Amniotic epithelial cell (primary cell): ENCODE data around the gene CALML5.

Experiments used
- DNase-seq: peaks from one replicate; pipeline ENCODE4 v3.0.0-alpha.2; 2010; ENCODE audit warnings: low read depth

The CALML5 gene, protein sequence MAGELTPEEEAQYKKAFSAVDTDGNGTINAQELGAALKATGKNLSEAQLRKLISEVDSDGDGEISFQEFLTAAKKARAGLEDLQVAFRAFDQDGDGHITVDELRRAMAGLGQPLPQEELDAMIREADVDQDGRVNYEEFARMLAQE

DNA sequence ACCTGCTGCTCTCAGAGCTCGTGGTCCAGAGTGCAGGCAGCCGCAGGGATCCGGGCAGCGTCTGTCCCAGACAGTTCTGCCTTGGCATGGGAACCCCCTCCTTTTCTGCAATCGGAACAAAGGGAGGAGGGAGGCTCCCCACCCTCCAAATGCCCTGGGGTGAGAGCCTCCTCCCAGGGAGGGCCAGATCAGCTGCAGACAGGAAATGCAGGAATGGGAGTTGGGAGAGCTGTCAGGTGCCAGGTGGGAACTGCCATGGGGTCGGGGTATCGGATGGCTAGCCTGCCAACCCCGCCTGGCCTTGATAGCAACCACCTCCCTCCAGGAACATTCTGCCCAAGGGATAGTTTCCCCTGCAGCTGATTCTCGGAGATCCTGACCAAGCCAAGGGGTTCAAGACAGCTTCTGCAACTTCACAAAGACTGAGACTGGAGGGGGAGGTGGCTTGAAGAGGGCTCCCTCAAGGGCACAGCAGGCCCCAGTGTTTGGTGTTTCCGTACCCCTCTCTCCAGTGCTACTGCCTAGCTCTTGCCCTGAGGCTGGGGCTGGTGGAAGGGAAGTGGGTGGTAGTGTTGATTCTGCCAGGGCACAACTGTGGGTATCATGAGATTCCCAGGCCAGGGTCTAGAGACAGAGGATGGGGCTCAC lies at the start of gene CALML5:
Gene CALML5, minus strand, starts transcription at position 78 of the 648 bp plus-strand sequence. CDS start 132 bp downstream, outside the sequence.
- DNase-seq, result no peak

DNA sequence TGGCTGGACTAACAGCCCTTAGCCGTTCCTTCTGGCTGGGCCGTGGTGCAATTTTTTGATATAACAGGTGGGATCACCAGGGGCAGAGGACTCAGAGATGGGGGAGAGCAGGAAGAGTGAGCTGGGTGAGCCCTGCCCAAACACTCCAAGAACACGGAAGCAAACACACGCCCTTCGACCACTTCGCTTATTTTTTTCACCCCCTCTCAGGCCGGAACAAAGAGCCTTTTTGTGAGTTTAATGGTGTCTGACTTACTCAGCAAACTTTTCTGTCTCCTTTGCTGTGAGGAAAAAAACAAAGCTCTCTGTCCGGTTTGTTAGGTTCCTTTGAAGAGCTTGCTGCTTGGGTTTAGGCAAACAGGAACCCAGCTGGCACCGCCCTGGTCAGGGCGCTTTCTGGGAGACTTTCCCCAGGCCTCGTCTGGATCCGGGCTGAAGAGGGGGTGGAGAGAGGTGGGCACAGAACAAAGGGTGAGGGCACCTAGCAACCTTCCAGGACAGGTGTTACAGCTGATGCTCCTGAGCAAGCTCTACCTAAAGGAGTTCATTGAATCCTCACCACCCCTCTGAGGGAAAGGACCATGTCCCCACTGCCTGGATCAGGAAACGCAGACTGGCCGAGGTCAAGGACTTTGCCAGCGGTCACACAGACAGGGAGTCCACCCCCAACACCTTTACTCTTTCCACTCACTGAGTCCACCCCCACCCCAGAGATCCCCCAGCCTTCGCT lies 48.7 kb upstream of the CALML5 start:
- DNase-seq, result no peak

DNA sequence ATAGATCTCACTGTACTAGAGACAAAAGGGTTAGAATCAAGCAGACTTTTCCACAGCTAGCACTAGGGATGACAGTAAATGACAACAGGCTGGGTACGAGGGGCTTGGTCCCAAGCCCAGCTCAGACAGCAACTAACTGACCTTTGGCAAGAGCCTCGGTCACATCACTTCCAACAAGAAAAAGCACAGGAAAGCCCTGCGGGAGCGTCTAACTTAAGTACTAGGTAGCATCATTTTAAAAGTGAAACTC lies 48.2 kb upstream of the CALML5 start:
- DNase-seq, result no peak

DNA sequence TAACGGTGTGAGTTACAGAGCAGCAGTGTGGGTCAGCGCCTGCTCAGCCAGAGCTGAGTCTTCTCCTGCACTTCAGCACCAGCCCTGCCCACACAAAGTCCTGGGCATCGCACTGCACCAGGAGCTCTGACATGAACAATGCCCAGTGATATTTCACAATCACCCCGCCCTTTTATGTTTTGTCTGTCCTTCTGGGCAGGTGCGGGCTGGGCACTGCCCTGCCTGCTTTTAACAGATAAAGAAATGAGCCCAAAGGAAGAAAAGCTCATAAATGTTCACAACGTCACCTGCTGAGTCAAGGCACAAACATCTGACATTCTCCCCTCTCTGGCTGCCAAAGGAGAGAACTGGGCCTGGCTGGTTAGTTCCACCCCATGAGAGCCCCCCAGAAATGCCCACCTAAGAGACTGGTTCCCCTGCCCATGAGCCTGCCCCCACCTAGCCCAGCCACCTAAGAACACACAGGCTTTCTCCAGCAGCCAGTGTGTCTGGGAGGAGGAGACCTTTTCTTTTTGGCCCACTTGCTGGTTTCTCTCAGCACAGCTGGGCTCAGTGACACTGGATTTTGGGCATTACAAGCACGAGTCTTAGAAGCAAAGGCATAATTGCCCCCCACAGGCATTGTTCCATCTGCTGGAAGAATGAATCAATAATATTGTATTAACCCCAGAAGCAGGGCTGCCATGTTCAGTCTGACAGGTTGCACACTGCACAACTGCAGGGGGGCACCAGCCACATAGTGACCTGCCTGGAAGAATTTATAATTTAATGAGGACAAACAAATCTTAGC lies 47.7 kb upstream of the CALML5 start:
- peak; percentile 25 for DNase-seq

DNA sequence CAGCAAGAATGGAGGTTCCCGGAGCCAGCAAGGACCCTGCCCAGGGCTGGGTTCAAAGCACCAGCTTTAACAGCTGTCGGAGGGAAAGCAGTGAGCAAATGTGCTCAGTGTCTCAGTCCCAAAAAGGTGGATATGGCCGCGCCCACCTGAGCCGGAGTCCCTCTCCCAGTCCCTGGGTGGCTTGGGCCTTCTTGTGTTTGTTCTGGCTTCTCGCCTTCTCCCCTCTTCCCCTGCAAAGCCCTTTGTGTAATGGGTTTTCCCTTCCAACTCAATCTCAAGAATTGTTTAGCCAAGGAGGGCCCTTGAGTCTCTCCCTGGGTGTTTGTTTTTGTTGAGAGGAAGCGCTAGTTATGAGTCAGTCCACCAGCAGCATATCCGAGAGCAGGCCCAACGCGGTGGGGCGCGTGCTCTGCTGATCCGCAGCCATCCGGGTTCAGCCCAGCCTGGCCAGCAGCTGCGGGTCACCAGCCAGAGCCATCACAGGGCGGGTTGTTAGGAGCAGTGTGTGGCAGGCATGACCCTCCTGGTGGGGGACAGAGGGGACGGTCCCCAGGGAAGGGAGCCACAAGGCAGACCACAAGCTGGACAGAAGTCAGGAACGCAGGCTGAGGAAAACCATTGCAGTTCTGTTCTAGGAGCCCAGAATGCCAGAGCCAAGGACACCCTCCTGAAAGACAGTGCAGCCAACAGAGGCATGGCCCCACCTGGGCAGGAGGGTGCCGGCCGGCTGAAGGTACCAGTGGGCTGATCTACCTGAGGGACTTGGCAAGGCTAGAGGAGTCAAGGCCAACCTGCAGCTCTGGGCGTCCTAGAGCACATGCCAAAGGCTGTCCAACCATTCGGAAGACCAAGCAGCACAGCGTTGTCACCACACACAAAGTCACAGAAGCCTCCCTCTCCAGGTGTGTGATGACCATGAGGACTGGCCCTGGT lies 46.7 kb upstream of the CALML5 start:
- DNase-seq, result peak; percentile 78

DNA sequence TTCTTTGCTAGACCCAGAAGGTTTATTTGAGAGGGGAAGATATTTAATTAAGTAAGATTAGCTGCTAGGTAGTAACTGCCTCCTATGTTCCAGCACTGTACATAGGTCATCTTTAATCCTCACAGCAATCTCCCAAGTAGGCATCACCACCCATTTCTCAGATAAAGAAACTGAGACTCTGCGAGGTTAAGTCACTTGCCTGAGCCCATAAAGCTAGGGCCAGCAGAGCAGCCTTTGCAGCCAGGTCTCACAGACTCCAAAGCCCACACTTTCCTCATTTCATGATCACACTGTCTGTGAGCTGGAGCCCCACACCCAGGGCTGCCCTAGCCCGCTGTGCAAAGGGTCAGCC lies 46.0 kb upstream of the CALML5 start:
- no peak for DNase-seq

DNA sequence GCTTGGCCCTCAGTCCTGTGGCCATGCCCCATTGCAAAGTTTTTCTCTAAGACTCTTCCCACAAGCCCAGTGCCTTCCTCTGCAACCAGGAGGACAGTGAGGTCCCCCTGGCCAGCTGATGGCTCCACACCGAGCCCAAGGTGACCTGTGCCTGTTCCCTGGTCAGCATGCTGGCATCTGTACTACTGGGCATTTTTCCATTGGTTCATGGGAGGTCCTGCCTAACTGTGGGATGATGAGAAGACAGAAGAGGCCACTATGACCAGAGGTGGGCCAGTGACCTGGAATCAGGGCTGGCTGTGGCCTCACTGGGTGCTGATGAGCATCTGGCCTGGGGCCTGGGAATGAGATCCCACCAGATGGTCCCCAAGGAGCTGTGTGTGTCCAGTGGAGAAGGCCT lies 45.6 kb upstream of the CALML5 start:
- DNase-seq, result no peak

DNA sequence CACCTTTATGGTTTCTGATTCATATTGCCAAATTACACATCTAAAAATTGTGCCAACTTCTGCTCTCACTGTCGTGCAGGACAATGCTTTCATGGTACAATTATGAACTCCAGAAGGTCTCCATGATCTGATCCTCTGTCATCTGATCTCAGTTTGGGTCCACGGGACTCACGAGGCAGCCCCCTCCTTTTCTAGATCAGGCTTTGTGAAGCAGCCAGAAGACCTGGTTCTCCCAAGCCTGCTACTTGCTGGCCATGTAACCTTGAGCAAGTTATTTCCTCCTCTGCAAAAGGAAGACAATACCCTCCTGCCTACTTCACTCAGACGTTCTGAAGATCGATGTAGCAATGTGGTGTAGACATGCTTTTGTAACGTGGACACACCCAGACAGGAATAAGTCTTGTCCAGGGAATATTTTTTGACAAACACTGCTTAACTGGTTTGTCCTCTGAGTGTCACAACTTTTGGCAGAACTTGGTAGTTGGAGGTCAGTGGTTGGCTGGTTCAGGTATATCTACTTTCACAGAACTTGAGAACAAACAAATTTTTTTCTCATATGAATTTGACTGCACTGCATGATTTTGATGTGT lies 44.9 kb upstream of the CALML5 start:
- DNase-seq, result no peak

DNA sequence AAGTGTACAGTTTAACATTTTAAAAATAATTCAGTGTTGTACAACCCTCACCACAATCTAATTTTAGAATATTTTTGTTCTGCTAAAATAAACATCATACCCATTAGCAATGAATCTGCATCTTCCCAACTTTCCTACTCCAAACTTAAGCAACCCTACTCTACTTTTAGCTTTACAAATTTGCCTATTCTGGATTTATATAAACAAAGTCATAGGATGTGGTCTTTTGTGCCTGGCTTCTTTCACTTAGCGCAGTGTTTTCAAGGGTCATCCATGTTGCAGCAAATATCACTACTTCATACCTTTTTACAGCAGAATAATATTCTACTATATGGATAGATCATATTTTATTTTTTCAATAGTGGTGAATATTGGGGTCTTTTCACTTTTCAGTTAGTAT lies 44.3 kb upstream of the CALML5 start:
- no peak for DNase-seq

DNA sequence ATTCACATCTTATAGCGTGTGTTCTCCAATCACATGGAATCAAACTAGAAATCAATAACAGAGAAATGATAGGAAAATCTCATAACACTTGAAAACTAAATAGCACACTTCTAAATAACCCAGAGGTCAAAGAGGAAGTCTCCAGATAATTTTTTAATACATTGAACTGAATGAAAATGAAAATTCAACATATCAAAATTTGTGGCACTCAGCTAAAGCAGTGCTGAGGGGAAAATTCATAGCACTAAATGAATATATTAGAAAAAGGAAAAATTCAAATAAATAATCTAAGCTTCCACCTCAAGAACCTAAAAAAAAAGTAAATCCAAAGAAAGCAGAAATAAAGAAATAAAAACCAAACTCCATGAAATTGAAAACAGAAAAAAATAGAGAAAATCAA lies 42.7 kb upstream of the CALML5 start:
- DNase-seq, result no peak

DNA sequence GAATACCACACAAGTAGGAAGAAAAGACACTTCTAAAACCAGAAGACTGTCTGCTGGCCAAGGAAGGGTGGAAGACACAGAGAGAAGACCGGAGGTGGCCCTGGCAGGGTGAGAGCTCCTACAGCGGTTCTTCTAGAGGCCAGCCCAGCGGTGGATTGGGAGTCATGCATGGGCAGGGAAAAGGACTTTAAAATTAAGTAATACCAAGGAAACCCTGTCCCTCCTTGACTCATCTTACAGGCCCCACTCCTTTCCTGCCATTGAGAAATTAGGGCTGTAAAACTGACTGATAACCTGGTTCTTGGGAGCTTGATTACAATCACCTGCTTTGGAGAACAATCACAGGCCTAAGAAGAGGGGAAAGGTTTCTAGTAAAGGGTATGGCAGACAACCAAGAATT lies 41.5 kb upstream of the CALML5 start:
- no peak for DNase-seq

DNA sequence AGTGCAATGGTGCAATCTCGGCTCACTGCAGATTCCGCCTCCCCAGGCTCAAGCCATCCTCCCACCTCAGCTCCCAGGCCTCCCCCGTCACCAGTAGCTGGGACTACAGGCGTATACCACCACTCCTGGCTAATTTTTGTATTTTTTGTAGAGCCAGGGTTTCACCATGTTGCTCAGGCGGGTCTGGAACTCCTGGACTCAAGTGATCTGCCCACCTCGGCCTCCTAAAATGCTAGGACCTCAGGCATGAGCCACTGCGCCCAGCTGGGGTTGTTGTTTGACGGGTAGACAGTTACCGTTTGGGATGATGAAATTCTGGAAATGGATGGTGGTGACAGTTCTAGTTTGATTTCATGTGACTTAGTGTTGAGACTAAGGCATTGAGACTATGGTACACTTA lies 40.7 kb upstream of the CALML5 start:
- DNase-seq, result no peak

DNA sequence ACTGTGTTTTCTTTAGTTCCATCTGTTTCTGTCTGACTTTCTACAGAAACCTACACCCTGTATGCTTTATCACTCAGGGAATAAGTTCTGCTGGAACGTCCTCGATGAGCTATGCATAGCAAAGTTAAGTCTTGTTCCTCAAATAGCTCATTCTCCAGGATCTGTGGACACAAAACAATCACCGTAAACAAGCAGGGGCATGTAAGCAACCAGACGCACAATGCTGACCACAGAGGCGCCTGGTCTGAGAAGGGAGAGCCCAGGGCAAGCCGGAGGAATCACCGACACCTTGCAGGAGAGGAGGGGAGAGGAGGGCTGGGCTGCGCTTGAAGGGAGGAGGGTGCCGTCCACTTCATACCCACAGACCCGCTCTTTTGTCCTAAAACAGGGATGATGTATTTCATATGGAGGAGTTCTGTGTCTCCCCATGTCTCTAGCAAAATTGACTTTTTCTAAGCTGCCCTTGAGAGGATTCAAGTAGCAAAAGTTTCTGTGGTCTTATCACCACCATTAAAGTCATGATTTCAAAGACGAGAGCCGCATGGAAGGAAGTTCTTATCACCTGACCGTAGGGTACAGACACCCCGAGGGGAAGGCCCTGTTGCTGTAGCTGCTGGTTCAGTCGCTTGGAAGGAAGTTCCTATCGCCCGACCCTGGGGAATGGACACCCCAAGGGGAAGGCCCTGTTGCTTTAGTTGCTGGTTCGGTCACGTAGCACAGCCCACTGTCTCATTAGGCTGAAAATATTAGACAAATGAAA lies 39.7 kb upstream of the CALML5 start:
- DNase-seq, result peak; percentile 71

DNA sequence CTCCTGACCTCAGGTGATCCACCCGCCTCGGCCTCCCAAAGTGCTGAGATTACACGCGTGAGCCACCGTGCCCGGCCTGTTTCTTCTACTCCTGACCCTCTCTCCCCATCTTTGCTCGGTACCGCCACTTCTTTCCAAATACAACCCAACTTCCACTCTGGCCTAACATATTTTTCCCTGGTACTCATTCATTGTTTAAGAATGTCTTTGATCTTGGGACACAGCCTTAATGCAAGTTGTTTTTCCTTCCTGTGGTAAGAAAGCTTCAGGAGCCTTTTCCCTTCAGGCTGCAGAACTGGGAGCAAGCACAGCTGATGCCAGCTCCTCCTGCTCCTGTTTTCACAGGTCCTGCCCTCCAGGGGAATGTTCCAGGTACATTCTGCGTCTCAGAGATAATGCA lies 39.1 kb upstream of the CALML5 start:
- peak; percentile 66 for DNase-seq

DNA sequence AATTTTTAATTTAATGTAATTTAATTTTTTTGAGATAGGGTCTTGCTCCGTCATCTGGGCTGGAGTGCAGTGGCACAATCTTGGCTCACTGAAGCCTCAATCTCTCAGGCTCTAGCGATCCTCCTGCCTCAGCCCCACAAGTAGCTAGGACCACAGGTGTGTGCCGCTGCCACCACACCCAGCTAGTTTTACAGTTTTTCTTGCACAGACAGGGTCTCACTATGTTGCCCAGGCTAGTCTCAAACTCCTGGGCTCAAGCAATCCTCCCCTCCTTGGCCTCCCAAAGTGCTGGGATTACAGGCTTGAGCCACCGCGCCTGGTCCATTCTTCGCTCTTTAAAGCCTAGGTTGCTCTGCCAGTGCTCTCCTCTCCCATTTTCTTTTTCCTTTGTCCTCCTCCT lies 38.3 kb upstream of the CALML5 start:
- DNase-seq, result no peak

DNA sequence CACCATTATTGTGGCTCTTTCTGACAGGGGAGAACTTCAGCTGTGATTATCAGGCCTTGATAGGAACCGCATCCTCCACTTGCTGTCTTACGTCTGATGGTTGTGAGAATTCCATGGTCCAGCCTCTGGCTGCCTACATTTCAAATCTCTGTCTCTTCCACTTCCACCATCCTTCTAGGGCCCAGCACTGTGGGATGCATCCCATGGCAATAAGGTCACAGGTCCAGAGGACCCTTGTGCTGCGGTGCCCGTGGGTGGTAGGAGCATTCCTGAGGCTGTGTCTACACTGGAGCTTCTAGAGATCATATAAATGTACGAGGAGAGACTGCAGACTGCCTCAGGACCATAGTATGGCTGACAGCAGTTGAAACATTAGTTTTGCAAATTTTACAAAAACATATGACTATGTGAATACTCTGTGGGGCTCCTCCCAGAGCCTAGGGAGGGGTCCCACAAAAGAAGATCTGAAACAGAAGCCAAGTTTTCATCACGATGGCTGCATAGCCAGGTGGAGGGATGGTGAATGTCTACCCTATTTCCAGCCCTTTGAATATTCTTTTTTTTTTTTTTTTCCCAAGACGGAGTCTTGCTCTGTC lies 37.2 kb upstream of the CALML5 start:
- no peak for DNase-seq

DNA sequence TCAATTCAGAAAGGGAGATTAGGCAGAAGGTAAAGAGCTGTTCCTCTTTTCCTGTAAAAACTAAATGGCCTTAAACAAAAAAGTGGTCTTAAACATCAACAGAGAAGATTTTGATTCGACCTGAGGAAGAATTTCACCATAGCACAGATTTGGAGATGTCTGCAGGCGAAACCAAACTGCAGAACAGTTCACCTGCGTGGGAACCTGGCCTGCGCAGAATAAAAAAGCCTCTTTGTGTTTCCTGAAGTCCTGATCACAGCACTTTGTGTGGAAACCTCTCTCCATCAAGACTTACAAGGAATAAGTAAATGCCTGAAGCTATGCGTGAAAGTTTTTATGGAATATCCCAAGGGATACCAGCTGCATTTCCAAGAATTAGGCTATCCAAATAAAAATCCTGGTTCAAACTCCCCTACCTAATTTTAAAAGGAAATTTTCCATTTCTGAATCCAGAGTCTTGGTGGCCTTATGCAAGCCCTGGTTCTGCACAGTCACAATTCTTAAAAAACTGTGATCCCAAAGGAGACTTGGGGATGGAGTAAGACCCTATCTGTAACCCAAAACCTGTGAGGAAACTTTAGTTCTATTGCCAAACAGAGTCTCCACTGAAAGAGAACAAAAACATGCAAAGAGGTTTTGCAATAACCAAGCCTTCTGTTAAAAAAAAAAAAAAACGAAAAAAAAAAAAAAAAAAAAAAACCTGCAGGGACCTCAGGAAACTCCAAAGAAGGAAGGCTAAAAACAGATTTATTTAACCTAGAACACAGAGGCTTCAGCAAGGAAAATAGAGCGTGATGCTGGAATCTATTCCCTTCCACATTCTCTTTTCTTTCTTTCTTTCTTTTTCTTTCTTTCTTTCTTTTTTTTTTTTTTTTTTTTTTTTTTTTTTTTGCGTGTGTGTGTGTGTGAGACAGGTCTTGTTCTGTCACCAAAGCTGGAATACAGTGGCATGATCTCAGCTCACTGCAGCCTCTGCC lies 35.8 kb upstream of the CALML5 start:
- DNase-seq, result peak; percentile 88

DNA sequence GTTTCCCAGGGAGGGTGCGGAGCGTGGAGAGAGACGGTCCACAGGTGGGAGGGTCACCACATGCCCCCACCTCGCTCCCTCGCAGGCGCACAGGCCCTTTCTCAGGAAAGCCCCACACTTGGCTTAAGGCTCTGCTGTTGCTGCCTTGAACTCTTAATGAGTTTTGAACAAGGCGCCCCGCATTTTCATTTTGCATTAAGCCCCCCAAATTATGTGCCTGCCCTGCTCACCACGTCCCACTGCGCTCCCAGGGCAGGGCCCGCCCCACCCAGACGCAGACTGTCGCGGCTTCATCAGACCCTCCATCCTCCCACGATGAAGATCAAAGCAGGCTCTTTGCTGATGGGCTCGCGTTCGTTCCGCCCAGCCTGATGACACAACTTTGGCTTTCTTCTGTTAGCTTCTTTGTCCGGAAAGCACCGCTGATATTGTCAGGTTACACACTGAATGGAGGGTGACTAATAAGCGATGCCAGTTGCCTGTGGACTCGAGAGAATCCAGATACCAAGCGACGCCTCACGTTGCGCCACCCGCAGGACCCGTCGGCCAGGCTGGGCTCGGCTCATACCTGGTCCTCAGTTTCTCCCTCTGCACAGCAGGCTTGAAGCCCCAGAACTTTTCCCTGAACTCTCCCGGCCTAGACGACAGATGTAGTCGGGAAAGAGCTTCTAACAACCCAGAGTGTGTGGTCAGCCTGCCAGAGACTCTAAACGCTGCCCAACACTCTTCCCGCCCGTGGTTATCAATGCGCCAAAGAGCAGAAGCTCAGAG lies 34.9 kb upstream of the CALML5 start:
- DNase-seq, result no peak
